SH-SY5Y (cell line): ENCODE measurements around the gene PHLDB2.

ENCODE experiments used
- GATA2 ChIP-seq: IDR thresholded peaks from 2 replicates; pipeline ENCODE4 v1.6.1; 2011; ENCODE audit warnings: mild to moderate bottlenecking, low read depth, low read length
- GATA3 ChIP-seq: IDR thresholded peaks from 2 replicates; pipeline ENCODE4 v1.6.1; 2011; ENCODE audit warnings: low read depth, mild to moderate bottlenecking, low read length, moderate library complexity

DNA sequence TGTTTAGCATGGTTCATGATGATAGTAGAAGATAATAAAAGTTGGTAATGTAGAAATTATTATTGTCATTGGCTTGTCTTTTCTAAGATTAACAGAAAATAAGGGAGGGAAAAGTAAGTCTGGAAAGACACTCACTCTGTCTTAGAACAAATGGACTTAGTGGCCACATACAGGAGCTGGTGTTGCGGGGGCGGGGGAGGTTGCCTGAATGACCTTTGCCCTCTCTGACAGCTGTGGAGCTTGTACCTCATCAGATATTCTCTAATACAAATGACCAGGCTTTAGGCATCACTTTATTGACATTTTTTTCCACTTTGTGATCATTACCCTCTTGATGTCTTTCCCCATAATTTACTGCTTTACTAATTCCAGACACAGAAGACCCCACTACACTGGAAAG, 145.6 kb downstream of the PHLDB2 start:
- no peak for TF ChIP-seq GATA2
- no peak for TF ChIP-seq GATA3
